GM10266 (cell line): Measurements from ENCODE around the gene FIBCD1.

Experiments
- DNase-seq: peaks from one replicate; pipeline ENCODE4 v3.0.0; 2012; ENCODE audit errors: extremely low spot score
- TF ChIP-seq, protein P1 (sequence below): IDR thresholded peaks from 2 replicates; pipeline ENCODE4 v1.5.1; 2012; ENCODE audit warnings: mild to moderate bottlenecking, low read depth; ENCODE audit not compliant: control insufficient read depth, insufficient read depth; ENCODE audit errors: missing control alignments

FIBCD1 gene

DNA sequence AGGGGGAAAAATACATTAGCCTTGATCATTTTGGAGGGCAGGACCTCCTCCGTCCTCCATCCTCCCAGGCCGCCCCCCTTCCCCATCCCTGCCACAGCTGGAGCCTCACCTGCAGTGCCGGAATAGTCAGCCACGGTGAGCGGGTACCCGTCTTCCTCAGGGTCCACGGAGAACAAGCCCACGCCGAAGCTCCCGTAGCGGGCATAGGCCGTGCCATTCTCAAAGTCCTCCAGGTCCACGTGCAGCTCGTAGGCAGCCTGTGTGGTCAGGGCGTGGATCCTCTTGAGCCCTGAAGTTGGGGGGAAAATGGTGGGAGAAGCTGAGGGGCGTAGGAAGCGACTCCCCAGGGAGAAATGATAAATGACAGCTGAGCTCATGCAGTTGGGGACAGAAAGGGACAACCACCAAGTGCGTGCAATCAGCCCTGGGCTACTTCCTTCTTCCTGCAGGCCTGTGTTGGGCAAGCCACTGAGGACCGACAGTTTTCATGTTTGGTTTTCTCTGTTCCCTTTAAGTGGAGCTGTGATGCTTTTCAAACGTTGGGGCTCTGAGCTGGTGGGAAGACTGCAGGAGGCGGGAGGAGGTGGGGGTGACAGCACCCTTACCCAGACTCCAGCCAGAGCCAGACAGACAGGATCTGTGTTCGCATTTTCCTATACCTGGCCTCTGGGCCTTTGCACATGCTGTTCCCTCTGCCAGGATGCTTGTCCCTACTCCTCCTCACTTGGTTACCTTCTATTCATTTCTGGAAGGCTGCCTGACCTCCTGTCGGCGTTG, 33.7 kb downstream of the FIBCD1 start:
- no peak for DNase-seq
- TF ChIP-seq, protein P1, sequence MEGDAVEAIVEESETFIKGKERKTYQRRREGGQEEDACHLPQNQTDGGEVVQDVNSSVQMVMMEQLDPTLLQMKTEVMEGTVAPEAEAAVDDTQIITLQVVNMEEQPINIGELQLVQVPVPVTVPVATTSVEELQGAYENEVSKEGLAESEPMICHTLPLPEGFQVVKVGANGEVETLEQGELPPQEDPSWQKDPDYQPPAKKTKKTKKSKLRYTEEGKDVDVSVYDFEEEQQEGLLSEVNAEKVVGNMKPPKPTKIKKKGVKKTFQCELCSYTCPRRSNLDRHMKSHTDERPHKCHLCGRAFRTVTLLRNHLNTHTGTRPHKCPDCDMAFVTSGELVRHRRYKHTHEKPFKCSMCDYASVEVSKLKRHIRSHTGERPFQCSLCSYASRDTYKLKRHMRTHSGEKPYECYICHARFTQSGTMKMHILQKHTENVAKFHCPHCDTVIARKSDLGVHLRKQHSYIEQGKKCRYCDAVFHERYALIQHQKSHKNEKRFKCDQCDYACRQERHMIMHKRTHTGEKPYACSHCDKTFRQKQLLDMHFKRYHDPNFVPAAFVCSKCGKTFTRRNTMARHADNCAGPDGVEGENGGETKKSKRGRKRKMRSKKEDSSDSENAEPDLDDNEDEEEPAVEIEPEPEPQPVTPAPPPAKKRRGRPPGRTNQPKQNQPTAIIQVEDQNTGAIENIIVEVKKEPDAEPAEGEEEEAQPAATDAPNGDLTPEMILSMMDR: no peak

DNA sequence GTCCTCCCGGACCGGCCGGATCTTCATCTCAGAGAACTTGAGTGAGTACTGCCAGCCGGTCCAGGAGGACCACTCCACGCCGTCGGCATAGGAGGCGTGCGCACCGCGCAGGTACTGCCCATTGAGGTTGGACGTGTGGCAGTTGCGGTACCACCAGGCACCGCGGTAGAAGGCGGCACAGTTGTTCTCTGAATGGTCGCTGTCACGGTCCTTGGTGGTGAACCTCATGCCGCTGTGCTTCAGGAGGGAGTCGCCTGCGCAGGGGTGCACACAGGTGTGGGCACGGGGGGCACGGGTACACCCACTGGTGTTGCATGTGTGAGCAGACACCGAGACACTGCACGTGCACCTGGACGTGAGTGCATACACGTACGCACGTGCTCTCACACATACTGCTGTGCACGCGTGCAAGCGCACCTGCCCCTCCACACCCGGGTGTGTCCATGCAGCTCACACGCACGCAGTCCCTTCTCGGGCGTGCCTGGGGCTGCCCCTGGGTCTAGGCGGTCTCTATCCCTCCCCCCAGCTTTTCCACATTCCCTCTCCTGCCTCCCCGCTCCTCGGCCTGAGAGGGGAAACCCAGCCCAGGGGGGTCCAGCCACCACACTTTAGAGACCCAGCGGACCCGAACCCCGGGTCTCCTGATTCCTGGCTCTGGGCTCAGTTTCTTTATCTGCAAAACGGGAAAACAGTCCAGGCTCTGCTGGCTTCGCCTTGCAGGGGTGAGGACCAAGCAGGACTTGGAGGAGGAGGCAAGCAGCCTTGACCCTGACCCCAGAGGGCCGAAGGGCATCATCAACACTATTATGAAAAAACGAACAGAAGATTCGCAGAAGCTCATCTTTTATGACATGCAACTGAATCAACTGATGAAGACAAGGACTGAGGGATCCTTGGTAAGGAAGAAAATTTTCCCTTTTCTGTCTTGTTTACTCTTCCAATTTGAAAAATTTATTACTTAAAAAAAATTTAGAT, 34.7 kb downstream of the FIBCD1 start:
- no peak for DNase-seq
- TF ChIP-seq, protein P1: no peak

DNA sequence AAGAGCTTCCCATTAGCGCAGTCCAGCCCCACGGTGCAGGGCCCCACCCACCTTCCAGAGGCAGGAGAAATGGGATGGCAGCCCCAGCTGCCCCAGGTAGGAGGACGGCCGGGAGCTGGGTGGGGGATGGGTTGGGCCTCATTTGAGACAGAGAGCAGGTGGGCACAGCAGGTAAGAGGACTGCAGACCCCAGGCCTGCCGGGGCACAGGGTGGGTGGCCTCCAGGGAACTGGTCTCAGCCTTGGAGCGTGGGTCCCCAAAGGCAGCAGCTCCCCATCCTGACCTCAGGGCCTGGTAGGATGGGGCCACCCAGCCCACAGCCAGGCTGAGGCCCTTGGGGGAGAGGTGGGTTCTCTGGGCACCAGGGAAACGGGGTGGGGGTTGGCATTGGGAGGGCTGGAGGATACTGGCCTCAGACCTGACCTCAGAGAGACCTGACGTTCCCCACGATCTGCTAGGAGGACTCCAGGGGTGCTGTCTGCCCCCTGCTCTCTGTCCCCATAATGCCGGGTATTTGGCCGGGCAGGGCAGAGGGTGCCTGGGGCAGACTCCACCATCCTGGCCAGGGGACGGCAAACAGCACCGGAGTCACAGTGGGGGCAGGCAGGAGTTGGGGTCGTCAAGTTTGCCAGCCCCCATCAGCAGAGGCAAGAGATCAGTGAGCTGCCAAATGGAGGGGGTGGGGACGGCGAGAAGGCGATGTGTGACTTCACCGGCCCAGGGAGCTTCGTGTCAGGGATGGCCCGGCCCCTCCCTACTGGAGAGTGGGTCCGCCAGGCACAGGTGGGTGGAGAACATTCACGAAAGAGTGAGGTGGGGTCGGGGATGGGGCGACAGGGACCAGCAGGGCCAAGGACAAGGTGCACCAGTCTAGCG, 35.6 kb downstream of the FIBCD1 start:
- TF ChIP-seq, protein P1: no peak
- no peak for DNase-seq

DNA sequence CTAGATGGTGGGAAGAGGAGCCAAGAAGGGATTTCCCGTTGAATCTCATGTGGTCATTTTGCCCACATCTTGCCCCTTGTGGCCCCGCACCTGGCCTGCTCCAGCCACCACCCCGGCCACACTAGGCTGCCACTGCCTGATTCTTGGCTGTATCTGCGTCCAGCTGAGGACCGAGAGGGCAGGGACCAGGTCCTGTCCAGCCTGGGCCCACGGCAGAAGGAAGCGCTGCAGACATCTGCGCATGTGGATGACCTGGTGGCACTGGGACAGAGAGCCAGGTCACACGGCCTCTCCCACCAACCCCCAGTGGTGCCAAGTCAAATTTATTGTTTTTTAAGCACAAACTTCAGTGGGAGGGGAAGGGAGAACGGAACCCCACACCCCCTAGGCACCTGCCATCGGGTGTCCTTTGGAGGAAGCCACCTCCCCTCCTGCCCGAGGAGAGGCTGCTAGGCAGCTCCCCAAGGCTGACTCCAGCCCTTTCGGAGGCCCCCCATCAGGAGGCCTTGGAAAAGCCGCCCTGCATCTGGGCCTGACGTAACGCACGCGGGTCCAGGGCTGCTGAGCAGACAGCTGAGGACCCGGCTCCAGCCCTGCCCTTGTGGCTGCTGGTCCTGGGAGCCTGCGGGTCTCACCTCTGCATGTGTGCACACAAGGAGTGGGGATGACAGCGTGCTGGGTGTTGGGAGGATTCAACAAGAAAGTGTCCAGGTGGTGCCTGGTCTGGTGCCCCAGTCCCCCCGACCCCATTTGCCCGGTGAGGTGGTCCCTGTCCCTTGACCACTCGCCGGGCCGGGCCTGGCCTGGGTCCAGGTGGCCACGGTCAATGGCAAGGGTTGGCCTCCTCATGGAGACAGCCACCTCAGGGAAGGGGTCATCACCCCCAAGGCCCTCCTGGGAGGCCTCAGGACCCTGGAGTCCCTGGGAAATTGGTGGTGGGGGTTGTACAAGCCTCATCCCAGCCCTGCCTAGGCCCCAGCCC, 36.6 kb downstream of the FIBCD1 start:
- DNase-seq: no peak
- TF ChIP-seq, protein P1: no peak

DNA sequence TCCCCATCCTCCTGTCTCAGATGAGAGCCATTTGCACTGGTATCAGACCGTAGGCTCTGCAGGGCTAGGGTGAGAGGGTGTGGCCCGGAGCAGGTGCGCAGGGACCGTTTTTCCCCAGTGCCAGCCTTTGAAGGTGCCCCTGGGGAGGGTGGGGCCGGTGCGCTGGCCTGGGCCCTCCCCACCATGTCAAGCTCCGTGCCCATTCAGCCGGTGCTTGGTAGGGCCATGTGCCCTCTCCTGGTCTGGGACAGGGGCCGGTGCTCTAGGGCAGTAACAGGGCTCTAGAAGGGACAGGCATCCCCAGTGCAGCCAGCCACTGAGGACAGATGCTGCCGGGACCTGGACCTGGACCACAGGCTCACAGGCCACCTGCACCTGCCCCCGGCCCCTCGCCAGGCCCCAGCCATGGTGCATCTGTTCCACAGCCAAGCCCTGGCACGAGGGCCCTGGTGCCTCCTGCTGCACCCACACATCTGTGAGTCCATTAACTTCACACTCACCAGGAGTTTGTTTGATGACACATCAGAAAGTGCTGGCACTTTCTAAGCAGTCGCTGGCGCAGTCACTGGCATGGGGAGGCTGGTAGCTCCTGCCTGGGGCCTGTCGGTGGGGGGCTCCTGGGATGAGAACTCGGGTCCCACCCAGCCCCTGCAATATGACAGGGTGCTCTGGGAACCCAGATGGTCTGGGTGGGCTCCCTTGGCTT, 37.4 kb downstream of the FIBCD1 start:
- DNase-seq: no peak
- TF ChIP-seq, protein P1: no peak
